Mucosa of descending colon (tissue), 3 donors: ENCODE measurements around the gene H2BK1. TPM values are rescaled to one million over a fixed set of nuclear protein-coding genes. Genes with fewer than 3 reads are reported as not detected.
A peak's percentile ranks its signal among the peaks of the same experiment; 100 is the strongest.

Experiments
- ATAC-seq: fragments of 200-7000 bp; cut with Tn5 transposase; one replicate; pipeline ENCODE4 v1.9.1; 2020; ENCODE audit warnings: mild to moderate bottlenecking, moderate library complexity
- DNase-seq, 3 donors: peaks; one replicate each; pipeline ENCODE4 v3.0.0-alpha.2; 2020
- H3K36me3 ChIP-seq: fragments of 200-600 bp; one replicate; pipeline ENCODE4 v1.8.0; 2021; ENCODE audit warnings: low read depth, mild to moderate bottlenecking
- H3K4me1 ChIP-seq: fragments of 200-600 bp; one replicate; pipeline ENCODE4 v1.8.0; 2021; ENCODE audit warnings: low read depth, mild to moderate bottlenecking
- H3K4me3 ChIP-seq: fragments of 200-600 bp; one replicate; pipeline ENCODE4 v1.8.0; 2021; ENCODE audit warnings: mild to moderate bottlenecking
- H3K9me3 ChIP-seq: fragments of 200-600 bp; one replicate; pipeline ENCODE4 v1.8.0; 2021; ENCODE audit warnings: mild to moderate bottlenecking
- intact Hi-C, 2 donors: fragments of 100-400 bp; cut with DNase I in 1 of 2; cut with micrococcal nuclease in 1 of 2; formaldehyde crosslinking; loops; one replicate each; pipeline versions ENCODE4 v1.11.0 to v1.11.1; 2022; cut with DNase I, micrococcal nuclease
- total RNA-seq, 3 donors: library from RNA; stranded (reverse); fragmentation: NEBNext Ultra II Directional in 2 of 3; extraction: Animal tissue kit (Norgen Biotek cat#: 25700) in 2 of 3; gene quantifications; one replicate each; pipeline versions ENCODE4 v1.2.1 to v1.2.4, GENCODE V29; 2021 to 2023
- TF ChIP-seq, protein P1 (sequence below): fragments of 200-600 bp; IDR thresholded peaks from one replicate; pipeline ENCODE4 v1.8.0; 2022; ENCODE audit warnings: antibody characterized with exemption, mild to moderate bottlenecking
- donor health status: DM: no; HTN: no; CAD: no; lungs with moderate emphysema.
- donor health status: DM: no; HTN: no; CAD: no.
- donor health status: DM: no; HTN: yes; CAD: no.

Gene H2BK1
- total RNA-seq, 3 donors from 2014 or later = not detected

DNA sequence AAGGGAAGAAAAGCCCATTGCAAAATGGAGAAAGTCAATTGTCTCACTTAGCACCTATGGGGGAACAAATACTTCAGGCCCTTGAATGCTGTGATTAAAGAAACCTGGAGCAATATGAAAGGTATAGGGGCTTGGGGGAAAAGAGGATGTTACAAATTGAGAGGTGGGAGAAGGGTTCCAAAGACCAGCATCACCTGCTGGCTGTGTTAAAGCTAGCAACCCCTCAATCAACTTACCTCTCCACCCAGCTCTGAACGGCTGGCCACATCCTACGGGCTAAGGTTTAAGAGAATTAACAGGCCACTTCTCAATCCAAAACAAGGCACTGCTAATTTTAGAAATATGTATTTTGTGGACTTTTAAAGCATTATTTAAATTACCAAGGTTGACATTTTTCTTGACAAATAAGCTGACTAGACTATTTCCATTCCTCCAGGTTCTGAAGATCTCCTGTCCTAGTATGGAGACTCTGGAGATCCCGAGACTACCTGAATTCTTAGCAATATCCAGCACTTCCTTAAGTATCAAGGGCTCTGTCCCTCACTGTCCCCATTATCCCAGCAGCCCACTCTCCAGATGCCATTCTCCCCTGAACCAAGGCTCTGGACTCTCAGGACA is 976 bp upstream of the H2BK1 start:
- peaks cover 4% of the 10 kb centered on the region for H3K36me3 ChIP-seq
- H3K4me3 ChIP-seq = no peak overlapping the region
- intact Hi-C loops = no loop called here
- TF ChIP-seq, protein P1, sequence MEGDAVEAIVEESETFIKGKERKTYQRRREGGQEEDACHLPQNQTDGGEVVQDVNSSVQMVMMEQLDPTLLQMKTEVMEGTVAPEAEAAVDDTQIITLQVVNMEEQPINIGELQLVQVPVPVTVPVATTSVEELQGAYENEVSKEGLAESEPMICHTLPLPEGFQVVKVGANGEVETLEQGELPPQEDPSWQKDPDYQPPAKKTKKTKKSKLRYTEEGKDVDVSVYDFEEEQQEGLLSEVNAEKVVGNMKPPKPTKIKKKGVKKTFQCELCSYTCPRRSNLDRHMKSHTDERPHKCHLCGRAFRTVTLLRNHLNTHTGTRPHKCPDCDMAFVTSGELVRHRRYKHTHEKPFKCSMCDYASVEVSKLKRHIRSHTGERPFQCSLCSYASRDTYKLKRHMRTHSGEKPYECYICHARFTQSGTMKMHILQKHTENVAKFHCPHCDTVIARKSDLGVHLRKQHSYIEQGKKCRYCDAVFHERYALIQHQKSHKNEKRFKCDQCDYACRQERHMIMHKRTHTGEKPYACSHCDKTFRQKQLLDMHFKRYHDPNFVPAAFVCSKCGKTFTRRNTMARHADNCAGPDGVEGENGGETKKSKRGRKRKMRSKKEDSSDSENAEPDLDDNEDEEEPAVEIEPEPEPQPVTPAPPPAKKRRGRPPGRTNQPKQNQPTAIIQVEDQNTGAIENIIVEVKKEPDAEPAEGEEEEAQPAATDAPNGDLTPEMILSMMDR = no peak
- no peaks in the 10 kb centered on the region for H3K9me3 ChIP-seq
- no peak for ATAC-seq
- H3K4me1 ChIP-seq = peaks cover 3% of the 10 kb centered on the region
- DNase-seq = peak in 1 of 3 donors; percentile 9

- Histone ChIP-seq H3K4me3 (no peak overlapping the region), H3K36me3 (no peaks in the 10 kb centered on the region), H3K4me1 (no peaks in the 10 kb centered on the region), H3K9me3 (no peaks in the 10 kb centered on the region)
- intact Hi-C loops = no loop called here
- ATAC-seq (no peak), DNase-seq (peak in 1 of 3 donors; percentile 10)
- TF ChIP-seq, protein P1 = no peak
These were observed 700 bp downstream of the H2BK1 start for GRCh38 chr7:151209588-151209987.

- ATAC-seq (no peak), DNase-seq (no peak)
- no peaks in the 10 kb centered on the region for H3K36me3 ChIP-seq
- TF ChIP-seq, protein P1 = no peak
- intact Hi-C loops = no loop called here
- H3K4me1 ChIP-seq = no peaks in the 10 kb centered on the region
- H3K4me3 ChIP-seq = no peak overlapping the region
- no peaks in the 10 kb centered on the region for H3K9me3 ChIP-seq
These were observed 1.9 kb downstream of the H2BK1 start for GRCh38 chr7:151208253-151208862.

DNA sequence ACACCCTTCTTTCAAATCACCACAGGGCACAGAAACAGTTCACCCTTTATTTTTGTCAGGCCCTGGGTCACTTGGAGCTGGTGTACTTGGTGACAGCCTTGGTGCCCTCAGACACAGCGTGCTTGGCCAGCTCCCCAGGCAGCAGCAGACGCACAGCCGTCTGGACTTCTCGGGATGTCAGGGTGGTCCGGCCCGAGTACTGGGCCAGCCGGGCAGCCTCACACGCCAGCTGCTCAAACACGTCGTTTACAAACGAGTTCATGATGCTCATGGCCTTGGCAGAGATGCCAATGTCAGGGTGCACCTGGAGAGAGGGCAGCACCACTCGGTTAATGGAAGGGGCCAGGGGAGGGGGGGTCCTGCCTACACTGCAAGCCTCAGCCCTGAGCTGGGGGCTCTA is 2.5 kb downstream of the H2BK1 start:
- ATAC-seq = no peak
- DNase-seq = no peak
- H3K9me3 ChIP-seq = no peaks in the 10 kb centered on the region
- no peaks in the 10 kb centered on the region for H3K36me3 ChIP-seq
- H3K4me3 ChIP-seq = no peak overlapping the region
- no peaks in the 10 kb centered on the region for H3K4me1 ChIP-seq
- intact Hi-C loops = no loop called here
- TF ChIP-seq, protein P1 = no peak

- H3K36me3 ChIP-seq = no peaks in the 10 kb centered on the region
- no peak overlapping the region for H3K4me3 ChIP-seq
- TF ChIP-seq, protein P1 = no peak
- intact Hi-C loops = no loop called here
- DNase-seq (no peak), ATAC-seq (no peak)
- H3K4me1 ChIP-seq = no peaks in the 10 kb centered on the region
- H3K9me3 ChIP-seq = no peaks in the 10 kb centered on the region
These were observed 3.0 kb downstream of the H2BK1 start for GRCh38 chr7:151207315-151207714.
